ENCODE measurements around the gene UBASH3A.

DNA sequence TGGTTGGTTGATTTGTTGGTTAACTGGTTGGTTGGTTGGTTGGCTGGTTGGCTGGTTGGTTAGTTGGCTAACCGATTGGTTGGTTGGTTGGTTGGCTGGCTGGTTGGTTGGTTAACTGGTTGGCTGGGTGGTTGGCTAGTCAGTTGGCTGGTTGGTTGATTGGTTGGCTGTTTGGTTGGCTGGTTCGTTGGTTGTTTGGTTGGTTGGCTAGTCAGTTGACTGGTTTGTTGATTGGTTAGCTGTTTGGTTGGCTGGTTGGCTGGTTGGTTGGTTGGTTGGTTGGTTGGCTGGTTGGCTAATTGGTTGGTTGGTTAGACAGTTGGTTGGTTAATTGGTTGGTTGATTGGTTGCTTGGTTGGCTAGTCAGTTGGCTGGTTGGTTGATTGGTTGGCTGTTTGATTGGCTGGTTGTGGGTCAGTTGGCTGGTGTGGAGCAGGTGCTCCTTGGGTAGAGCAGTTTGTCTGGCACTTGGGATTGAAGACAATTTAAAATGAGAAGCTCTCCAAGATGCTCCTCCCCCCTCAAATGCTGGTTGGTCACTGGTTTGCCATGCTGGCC, 85.4 kb downstream of the UBASH3A start:
- TF ChIP-seq, protein P1, sequence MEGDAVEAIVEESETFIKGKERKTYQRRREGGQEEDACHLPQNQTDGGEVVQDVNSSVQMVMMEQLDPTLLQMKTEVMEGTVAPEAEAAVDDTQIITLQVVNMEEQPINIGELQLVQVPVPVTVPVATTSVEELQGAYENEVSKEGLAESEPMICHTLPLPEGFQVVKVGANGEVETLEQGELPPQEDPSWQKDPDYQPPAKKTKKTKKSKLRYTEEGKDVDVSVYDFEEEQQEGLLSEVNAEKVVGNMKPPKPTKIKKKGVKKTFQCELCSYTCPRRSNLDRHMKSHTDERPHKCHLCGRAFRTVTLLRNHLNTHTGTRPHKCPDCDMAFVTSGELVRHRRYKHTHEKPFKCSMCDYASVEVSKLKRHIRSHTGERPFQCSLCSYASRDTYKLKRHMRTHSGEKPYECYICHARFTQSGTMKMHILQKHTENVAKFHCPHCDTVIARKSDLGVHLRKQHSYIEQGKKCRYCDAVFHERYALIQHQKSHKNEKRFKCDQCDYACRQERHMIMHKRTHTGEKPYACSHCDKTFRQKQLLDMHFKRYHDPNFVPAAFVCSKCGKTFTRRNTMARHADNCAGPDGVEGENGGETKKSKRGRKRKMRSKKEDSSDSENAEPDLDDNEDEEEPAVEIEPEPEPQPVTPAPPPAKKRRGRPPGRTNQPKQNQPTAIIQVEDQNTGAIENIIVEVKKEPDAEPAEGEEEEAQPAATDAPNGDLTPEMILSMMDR (IDR thresholded peaks at IDR 0.05), result no peak
- TF ChIP-seq RCOR1 (IDR thresholded peaks at IDR 0.05; ENCODE audit: low read depth, low read length) (no peak), CEBPB (IDR thresholded peaks at IDR 0.05) (no peak), RAD21 (conservative IDR thresholded peaks at IDR 0.05 in 1 of 2, IDR thresholded peaks at IDR 0.05 in 1 of 2) (no peak), FOSL2 (IDR thresholded peaks at IDR 0.05) (no peak), FOSL2 (CRISPR knock-in tag; IDR thresholded peaks at IDR 0.05) (no peak), EP300 (IDR thresholded peaks at IDR 0.05) (no peak), TFCP2L1 (CRISPR knock-in tag; IDR thresholded peaks at IDR 0.05) (no peak), TP53 (CRISPR knock-in tag; IDR thresholded peaks at IDR 0.05) (no peak), JUNB (IDR thresholded peaks at IDR 0.05) (no peak)
- TF ChIP-seq, protein P2, sequence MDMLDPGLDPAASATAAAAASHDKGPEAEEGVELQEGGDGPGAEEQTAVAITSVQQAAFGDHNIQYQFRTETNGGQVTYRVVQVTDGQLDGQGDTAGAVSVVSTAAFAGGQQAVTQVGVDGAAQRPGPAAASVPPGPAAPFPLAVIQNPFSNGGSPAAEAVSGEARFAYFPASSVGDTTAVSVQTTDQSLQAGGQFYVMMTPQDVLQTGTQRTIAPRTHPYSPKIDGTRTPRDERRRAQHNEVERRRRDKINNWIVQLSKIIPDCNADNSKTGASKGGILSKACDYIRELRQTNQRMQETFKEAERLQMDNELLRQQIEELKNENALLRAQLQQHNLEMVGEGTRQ (IDR thresholded peaks at IDR 0.05), result no peak

Data from A549 (cell line).